SU-DHL-6 (cell line): ENCODE data around the gene SCN8A.

ENCODE experiments used
- EZH2phosphoT487 ChIP-seq: fragments of 200-600 bp; sonication (generic), shearing (Covaris generic); conservative IDR thresholded peaks from 2 replicates; pipeline ENCODE4 v1.6.1; 2018; ENCODE audit warnings: mild to moderate bottlenecking, antibody characterized with exemption, low read length, moderate library complexity, mixed read lengths
- TF ChIP-seq, protein P1 (sequence below): fragments of 200-600 bp; sonication (generic); IDR thresholded peaks from one replicate; pipeline ENCODE4 v1.5.1; 2017; ENCODE audit warnings: antibody characterized with exemption, mild to moderate bottlenecking, low read length, moderate library complexity; ENCODE audit not compliant: insufficient read depth, poor library complexity, severe bottlenecking

DNA sequence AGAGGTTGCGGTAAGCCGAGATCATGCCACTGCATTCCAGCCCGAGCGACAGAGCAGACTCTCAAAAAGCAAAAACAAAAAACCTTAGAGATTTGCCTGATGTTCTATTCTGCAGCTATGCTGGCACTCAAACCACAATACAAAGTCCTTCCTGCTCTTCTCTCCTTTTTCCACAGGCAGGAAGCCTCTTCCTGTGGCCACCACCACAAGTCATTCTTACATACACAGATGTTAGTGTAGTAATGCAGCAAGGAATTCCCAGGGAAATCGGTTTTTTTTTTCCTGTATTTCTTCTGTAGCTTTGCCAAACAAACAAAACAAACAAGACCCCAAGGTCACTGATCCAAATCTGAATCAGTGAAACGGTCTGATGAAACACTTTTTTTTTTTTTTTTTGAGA, 153.2 kb downstream of the SCN8A start:
- TF ChIP-seq, protein P1, sequence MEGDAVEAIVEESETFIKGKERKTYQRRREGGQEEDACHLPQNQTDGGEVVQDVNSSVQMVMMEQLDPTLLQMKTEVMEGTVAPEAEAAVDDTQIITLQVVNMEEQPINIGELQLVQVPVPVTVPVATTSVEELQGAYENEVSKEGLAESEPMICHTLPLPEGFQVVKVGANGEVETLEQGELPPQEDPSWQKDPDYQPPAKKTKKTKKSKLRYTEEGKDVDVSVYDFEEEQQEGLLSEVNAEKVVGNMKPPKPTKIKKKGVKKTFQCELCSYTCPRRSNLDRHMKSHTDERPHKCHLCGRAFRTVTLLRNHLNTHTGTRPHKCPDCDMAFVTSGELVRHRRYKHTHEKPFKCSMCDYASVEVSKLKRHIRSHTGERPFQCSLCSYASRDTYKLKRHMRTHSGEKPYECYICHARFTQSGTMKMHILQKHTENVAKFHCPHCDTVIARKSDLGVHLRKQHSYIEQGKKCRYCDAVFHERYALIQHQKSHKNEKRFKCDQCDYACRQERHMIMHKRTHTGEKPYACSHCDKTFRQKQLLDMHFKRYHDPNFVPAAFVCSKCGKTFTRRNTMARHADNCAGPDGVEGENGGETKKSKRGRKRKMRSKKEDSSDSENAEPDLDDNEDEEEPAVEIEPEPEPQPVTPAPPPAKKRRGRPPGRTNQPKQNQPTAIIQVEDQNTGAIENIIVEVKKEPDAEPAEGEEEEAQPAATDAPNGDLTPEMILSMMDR = no peak
- no peak for TF ChIP-seq EZH2phosphoT487
